Epithelial cell of esophagus (primary cell): ENCODE measurements around the gene CAMK2A.
A peak's percentile ranks its signal among the peaks of the same experiment; 100 is the strongest.

Source experiments
- DNase-seq: peaks from one replicate; pipeline ENCODE4 v3.0.0; 2010; ENCODE audit warnings: low read depth
- H3K4me3 ChIP-seq: 2 replicates; pipeline ENCODE4 v1.5.1; 2011; ENCODE audit warnings: mild to moderate bottlenecking, low read length, control low read depth
- TF ChIP-seq, protein P1 (sequence below): IDR thresholded peaks from 2 replicates; pipeline ENCODE4 v1.5.1; 2011; ENCODE audit warnings: low read depth, mild to moderate bottlenecking, low read length, control low read depth, inconsistent platforms; ENCODE audit not compliant: insufficient read depth; ENCODE audit errors: missing control alignments

CAMK2A gene

DNA sequence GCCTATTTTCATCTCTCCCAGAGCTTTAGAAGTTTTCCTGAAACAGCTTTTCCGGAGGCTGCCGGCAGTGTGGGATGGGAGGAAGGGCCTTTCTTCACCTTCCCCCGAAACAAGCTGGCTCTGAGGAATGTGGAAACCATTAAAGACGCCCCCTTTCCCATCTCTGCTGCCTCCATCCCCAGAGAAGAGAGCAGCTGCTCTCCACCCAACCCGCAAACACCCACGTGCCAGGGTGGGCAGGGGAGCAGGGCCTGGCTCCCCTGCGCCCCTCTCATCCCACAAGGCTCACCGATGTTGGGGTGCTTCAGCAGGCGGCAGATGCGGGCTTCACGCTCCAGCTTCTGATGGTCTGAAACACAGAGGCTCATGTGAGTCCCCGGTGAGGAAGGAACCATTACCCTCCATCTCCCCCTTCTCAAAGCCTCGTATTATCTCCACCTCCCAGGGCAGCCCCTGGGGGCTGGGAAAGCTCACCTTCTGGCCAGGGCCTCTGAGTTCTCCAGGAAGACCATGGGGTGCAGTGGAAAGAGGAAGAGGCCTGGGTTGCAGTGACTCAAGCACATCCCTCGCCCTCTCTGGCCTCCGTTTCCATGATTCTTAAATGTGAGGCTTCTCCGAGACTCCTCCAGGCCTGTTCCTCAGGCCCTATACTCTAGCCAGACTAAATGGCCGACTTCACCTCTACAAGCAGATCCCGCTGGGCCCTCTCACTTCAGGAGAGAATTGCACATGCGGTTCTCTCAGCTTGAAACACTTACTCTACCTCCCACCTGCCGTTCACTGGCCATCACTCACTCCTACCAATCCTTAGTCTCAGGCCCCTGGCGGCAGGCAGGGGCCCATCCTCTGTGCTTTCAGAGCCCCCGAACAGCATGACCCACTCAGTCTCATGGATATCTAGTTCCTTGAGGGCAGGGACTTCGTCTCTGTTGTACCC is 24.6 kb downstream of the CAMK2A start:
- H3K4me3 ChIP-seq, result no peak overlapping the region
- DNase-seq, result no peak
- TF ChIP-seq, protein P1, sequence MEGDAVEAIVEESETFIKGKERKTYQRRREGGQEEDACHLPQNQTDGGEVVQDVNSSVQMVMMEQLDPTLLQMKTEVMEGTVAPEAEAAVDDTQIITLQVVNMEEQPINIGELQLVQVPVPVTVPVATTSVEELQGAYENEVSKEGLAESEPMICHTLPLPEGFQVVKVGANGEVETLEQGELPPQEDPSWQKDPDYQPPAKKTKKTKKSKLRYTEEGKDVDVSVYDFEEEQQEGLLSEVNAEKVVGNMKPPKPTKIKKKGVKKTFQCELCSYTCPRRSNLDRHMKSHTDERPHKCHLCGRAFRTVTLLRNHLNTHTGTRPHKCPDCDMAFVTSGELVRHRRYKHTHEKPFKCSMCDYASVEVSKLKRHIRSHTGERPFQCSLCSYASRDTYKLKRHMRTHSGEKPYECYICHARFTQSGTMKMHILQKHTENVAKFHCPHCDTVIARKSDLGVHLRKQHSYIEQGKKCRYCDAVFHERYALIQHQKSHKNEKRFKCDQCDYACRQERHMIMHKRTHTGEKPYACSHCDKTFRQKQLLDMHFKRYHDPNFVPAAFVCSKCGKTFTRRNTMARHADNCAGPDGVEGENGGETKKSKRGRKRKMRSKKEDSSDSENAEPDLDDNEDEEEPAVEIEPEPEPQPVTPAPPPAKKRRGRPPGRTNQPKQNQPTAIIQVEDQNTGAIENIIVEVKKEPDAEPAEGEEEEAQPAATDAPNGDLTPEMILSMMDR, result no peak

DNA sequence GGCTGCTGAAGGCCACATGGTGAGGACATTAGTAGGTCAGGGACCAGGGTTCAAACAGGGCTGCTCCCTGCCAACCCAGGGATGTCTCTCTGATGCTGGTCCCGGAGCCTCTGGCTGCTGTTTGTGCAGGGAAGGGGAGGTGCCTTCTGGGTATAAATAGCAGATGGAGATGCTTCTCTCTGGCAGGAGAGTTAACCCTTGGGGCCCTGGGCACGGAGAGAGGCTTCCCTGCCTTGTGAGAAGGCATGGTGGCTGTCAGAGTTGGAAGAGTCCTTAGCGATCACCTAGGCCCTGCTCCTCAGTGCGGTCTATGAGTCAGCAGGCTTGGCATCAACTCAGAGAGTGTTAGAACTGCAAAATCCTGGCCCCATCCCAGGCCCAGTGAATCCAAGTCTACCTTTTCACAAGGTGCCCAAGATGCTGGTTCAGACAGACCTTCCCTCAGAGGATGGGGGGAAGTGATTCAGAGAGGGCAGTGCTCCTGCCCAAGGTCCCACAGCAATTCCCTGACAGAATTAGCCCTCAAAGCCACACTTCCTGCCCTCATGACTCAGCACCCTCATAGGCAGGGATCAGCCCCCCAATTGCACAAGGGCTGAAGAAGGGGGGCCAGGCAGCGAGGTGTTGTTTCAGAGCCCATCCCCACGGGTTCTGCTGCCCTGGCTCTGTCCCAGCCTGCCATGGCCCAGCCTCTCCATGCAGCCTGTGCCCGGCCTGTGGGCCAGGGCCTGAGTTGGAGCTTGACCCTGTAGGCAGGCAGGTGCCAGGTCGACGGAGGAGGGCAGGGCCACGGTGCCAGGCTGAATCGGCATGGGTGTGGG is 25.6 kb downstream of the CAMK2A start:
- no peak overlapping the region for H3K4me3 ChIP-seq
- TF ChIP-seq, protein P1, result no peak
- peak; percentile 97 for DNase-seq

DNA sequence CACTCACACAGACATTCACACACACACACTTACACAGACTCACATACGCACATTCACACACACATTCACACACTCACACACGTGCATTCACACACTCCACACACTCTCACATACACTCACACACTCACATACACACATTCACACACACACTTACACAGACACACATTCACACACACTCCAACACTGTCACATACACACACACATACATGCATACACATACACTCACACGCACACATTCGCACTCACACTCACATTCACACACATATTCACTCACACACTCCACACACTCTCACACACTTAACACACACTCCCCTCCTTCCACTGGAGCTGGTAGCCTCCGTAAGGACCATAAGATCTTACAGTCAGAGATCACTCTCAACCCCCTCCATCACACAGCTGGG is 26.2 kb downstream of the CAMK2A start:
- TF ChIP-seq, protein P1, result no peak
- no peak overlapping the region for H3K4me3 ChIP-seq
- no peak for DNase-seq

DNA sequence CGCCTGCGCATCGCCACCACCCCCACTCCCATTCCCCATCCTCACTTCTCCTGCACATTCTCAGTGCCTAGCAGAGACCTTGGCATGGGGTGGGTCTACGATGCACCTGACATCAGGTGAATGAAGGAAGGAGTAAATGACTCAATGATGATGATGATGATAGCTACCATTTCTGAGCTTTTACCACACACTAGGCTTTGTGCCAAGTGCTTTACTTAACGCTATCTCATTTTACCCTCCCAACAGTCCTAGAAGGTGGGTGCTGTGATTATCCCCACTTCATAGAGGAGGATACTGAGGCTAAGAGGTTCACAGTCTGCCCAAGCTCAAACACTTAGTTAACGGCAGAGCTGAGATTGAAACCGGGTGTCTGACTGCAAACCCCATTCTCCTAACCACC is 27.1 kb downstream of the CAMK2A start:
- TF ChIP-seq, protein P1, result no peak
- no peak overlapping the region for H3K4me3 ChIP-seq
- no peak for DNase-seq

DNA sequence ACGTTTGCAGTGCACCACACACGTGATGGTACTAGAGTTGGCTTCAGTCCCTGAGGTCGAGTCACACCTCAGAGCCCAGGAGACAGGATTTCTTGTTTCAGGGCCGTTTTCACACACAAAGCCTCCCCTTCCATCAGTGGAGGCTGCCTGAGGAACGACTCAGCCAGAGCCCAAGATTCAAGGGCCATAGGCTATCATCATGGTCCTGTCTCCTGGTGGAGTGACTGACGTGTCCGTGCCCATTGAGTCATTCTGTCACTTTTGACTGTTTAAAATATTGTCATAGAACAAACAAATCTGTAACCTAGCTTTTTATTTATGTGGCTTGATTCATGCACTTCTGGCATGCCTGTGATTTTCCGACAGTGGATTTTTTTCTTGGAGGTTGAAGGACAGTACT is 28.3 kb downstream of the CAMK2A start:
- no peak for DNase-seq
- TF ChIP-seq, protein P1, result no peak
- no peak overlapping the region for H3K4me3 ChIP-seq

DNA sequence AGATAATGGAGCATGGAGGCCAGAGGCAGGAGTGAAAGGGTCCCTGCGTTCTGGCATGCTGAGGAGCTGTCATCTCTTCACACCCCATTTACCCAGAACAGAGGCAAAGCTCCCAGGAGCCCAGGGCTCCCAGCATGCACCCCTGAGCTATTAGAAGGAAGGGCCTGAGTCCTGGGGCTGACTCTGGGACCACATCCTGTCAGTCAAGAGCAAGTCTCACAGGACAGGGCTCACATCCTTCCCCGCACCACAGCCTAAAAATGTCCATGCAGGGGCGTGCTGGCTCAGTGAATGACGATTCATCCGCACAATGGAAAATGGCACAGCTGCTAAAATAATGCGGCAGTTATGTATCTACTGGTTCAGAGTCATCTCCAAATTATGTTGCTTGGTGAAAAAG is 31.4 kb downstream of the CAMK2A start:
- no peak for DNase-seq
- TF ChIP-seq, protein P1, result no peak
- no peak overlapping the region for H3K4me3 ChIP-seq
